ENCODE measurements around the gene PRKCZ.

The PRKCZ gene

DNA sequence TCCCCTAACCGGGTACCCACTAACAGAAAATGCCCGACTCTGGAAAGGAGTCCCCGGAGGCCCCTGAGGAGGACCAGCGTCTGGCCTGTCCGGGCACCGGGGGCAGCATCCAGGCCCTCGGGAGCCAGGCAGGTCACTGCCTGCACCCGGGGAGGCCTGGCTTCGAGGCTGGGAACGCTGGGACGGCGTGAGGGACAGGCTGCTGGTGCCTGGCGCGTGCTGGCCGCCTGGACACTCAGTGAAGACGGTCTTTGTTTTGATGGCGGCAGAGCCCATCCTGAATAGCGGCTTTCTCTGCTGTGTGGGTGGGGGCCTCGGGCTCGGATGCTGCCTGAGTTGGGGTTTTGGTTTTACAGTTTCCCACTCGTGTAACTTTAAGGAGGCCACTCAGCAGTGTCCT, 37.6 kb downstream of the PRKCZ start:
- TF ChIP-seq, protein P1, sequence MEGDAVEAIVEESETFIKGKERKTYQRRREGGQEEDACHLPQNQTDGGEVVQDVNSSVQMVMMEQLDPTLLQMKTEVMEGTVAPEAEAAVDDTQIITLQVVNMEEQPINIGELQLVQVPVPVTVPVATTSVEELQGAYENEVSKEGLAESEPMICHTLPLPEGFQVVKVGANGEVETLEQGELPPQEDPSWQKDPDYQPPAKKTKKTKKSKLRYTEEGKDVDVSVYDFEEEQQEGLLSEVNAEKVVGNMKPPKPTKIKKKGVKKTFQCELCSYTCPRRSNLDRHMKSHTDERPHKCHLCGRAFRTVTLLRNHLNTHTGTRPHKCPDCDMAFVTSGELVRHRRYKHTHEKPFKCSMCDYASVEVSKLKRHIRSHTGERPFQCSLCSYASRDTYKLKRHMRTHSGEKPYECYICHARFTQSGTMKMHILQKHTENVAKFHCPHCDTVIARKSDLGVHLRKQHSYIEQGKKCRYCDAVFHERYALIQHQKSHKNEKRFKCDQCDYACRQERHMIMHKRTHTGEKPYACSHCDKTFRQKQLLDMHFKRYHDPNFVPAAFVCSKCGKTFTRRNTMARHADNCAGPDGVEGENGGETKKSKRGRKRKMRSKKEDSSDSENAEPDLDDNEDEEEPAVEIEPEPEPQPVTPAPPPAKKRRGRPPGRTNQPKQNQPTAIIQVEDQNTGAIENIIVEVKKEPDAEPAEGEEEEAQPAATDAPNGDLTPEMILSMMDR (IDR thresholded peaks at IDR 0.05; ENCODE audit: low read depth, low read length), result no peak
- in situ Hi-C loops (cut with HindIII; ENCODE audit: low sequenced_read_pairs), result no loop called here
- DNase-seq (ENCODE audit: low read depth, low spot score), result no peak
- no peak overlapping the region for H3K4me3 ChIP-seq (ENCODE audit: low read depth, low read length)

DNA sequence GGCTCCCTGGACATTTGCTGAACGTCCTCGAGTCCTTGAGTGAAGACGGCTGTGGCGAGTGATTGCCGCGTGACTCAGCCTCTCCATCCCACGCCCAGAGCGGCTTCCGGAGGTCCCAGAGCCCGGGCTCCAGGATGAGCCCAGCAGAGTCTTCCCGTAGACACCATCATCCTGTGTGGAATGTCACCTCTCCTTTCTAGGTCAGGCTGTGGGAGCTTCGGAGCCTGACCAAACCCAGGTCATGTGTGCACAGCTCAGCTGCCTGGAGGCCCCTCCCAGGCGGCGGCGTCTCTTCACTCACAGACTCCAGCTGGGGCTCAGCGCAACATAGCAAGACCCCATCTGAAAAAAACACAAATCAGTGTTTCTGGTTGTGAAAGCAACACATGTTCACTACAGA, 38.2 kb downstream of the PRKCZ start:
- H3K4me3 ChIP-seq (ENCODE audit: low read depth, low read length), result no peak overlapping the region
- TF ChIP-seq, protein P1 (IDR thresholded peaks at IDR 0.05; ENCODE audit: low read depth, low read length), result no peak
- DNase-seq (ENCODE audit: low read depth, low spot score), result peak; percentile 74
- in situ Hi-C loops (cut with HindIII; ENCODE audit: low sequenced_read_pairs), result no loop called here

DNA sequence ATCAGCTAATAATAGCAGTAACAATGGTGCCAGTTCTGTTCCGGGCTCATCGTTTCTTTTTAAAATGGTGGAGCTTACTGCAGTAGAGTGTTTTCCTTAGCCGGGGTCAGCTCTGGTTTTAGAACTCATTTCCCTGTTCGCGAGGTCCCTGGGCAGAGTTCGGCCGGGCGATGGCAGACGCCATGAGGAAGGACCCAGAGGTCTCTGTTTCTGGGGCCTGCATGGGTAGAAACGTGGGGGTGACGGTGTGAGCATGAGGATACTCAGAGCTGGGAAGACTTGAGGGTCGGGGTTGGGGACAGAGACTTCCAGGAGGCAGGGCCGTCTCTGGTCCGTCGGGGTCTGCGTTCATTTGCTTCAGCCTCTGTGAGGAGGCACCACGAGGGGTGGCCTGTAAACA, 38.8 kb downstream of the PRKCZ start:
- in situ Hi-C loops (cut with HindIII; ENCODE audit: low sequenced_read_pairs), result no loop called here
- TF ChIP-seq, protein P1 (IDR thresholded peaks at IDR 0.05; ENCODE audit: low read depth, low read length), result no peak
- no peak for DNase-seq (ENCODE audit: low read depth, low spot score)

DNA sequence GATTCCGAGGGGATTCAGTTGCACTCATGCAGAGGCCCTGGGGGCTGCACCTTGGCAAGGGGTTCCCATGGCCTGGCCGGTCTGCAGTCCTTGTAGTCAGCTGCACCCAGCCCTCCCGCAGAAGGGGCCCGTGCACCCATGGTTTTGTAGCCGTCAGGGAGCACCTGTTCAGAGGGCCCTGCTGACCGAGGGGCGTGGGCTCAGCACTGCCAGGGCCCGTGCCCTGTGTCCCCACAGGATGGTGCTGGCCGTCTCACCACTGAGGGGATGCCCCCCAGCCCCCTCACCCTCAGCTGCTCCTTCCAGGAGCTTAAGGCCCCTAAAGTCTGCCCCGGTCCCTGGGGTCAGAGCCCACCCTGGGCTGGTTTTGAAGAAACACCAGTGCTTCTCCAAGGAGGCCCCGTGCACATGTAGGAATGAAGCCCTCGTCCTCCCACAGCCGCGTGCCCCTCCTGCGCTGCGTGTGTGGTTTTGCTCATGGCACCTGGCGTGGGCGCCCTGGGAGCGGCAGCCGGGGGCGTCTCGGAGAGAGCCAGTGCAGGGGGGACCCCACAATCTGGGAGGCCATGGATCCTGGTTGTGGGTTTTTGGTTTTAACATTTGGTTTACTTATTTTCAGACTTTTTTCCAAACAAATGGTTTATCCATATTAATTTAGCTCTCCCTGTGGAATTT, 40.1 kb downstream of the PRKCZ start:
- in situ Hi-C loops (cut with HindIII; ENCODE audit: low sequenced_read_pairs), result no loop called here
- no peak for DNase-seq (ENCODE audit: low read depth, low spot score)
- TF ChIP-seq, protein P1 (IDR thresholded peaks at IDR 0.05; ENCODE audit: low read depth, low read length), result no peak
- H3K4me3 ChIP-seq (ENCODE audit: low read depth, low read length), result no peak overlapping the region

More for the DNA sequence above, 38.8 kb downstream of the PRKCZ start:
- H3K4me3 ChIP-seq (ENCODE audit: low read depth, low read length), result no peak overlapping the region

DNA sequence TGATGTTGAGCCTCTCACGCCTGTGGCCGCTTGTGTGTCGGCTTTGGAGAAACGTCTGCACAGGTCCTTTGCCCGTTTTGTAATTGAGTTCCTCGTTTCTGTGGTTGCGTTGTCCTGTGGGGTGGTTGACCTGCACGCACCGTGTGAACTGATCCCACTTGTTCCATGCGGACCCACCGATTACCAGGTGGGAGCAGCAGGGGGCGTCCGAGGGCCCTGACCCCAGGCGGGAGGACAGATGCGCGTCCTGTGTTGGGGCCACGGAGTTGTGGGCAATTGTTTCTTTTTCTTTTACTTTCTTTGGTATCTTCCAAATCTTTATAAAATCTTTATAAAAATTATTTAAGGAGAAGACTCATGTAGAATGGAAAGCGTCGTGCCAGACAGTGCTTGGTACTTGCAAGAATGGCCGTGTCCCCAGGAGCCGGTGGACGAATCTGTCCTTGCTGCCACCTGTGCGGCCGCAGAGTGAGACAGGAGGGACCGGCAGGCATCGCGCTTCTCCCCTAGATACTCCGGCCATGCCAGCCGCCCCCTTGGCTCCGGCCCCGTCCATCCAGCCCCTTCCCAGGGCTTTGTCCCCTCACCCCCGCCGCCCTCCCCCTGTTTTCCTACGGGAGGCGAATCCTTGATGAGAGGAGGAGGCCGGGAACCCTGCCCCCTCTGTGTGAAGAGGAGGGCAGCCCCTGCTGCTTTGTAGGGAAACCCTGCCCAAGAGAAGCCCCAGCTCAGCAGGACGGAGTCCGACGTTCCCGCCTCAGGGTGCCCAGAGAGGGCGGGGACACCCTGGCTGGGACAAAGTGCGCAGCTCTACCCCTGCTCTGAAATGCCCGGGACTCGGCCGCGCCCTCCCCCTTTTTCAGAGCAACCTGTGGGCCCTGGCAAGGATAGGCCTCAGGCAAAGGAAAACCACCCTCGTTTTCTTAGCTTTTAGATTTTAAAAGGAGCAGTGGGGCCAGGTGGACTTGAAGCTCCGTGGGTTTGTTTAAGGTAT, 41.7 kb downstream of the PRKCZ start:
- in situ Hi-C loops (cut with HindIII; ENCODE audit: low sequenced_read_pairs), result no loop called here
- H3K4me3 ChIP-seq (ENCODE audit: low read depth, low read length), result no peak overlapping the region
- DNase-seq (ENCODE audit: low read depth, low spot score), result peak; percentile 19
- TF ChIP-seq, protein P1 (IDR thresholded peaks at IDR 0.05; ENCODE audit: low read depth, low read length), result peak; percentile 79

DNA sequence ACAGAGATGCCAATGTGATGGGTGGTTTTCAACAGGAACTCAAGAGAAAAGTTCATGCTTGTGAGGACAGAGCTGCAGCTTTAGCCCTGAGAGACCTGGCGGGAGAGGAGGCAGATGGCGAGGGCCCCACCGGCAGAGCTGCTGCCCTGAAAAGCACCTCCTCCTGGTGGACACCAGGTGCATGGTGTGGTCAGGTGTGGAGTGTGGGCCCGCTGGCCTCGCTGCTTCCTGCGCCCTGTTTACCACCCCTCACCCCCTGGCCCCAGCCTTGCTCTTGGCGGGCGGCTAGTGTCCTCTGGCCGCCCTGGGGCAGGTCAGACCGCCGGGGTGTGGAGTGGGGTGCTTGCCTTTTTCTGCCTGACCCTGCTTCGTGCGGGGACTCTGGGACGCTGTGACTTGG, 42.8 kb downstream of the PRKCZ start:
- no peak overlapping the region for H3K4me3 ChIP-seq (ENCODE audit: low read depth, low read length)
- TF ChIP-seq, protein P1 (IDR thresholded peaks at IDR 0.05; ENCODE audit: low read depth, low read length), result no peak
- no peak for DNase-seq (ENCODE audit: low read depth, low spot score)
- in situ Hi-C loops (cut with HindIII; ENCODE audit: low sequenced_read_pairs), result no loop called here

All from astrocyte of the spinal cord (primary cell).